K562 (cell line): ENCODE measurements around the gene DLX3. TPM values are rescaled to one million over a fixed set of nuclear protein-coding genes. Genes with fewer than 3 reads are reported as not detected.

Experiments used
- CHD2 ChIP-seq: IDR thresholded peaks from 2 replicates; pipeline ENCODE4 v1.6.1; 2011; ENCODE audit warnings: low read depth, low read length
- CTCFL ChIP-seq: IDR thresholded peaks from 2 replicates; pipeline ENCODE4 v1.6.1; 2011; ENCODE audit warnings: borderline replicate concordance, low read depth, mild to moderate bottlenecking, moderate library complexity, low read length; ENCODE audit not compliant: insufficient read depth, poor library complexity, severe bottlenecking
- CXXC5 ChIP-seq: fragments of 250-450 bp; sonication (Bioruptor Pico); IDR thresholded peaks from 2 replicates; pipeline ENCODE4 v1.8.0; 2022; ENCODE audit warnings: inconsistent platforms, mild to moderate bottlenecking, moderate library complexity
- DEAF1 ChIP-seq: fragments of 450-650 bp; formaldehyde crosslinking; IDR thresholded peaks from 2 replicates; pipeline ENCODE4 v1.4.0; 2020; ENCODE audit warnings: mild to moderate bottlenecking, moderate library complexity
- HDAC2 ChIP-seq: fragments of 450-650 bp; IDR thresholded peaks from 2 replicates; pipeline ENCODE4 v1.6.1; 2016; ENCODE audit warnings: mild to moderate bottlenecking
- NFATC3 ChIP-seq: fragments of 450-650 bp; IDR thresholded peaks from 2 replicates; pipeline ENCODE4 v1.6.1; 2017; ENCODE audit warnings: mild to moderate bottlenecking
- RB1 ChIP-seq: fragments of 450-650 bp; IDR thresholded peaks from 2 replicates; pipeline ENCODE4 v1.6.1; 2017; ENCODE audit warnings: low read depth, mild to moderate bottlenecking
- RERE ChIP-seq: sonication (generic); formaldehyde crosslinking; IDR thresholded peaks from 2 replicates; pipeline ENCODE4 v1.8.0; 2023; ENCODE audit warnings: missing genetic modification reagents, mild to moderate bottlenecking, borderline replicate concordance
- STAG1 ChIP-seq: sonication (generic); formaldehyde crosslinking; IDR thresholded peaks from 2 replicates; pipeline ENCODE4 v1.5.0; 2020; ENCODE audit warnings: missing genetic modification reagents, borderline replicate concordance
- ZNF511 ChIP-seq: sonication (generic); formaldehyde crosslinking; IDR thresholded peaks from 2 replicates; pipeline ENCODE4 v1.8.0; 2022; ENCODE audit warnings: mild to moderate bottlenecking, missing genetic modification reagents
- ZNF740 ChIP-seq, 3 experiments: fragments of 200-800 bp in 1 of 3; sonication (Bioruptor generic) in 1 of 3; sonication (generic) in 1 of 3; formaldehyde crosslinking in 1 of 3; IDR thresholded peaks; 2 replicates each; pipeline versions ENCODE4 v1.6.1 to v1.8.0; 2016 to 2022; ENCODE audit warnings: mild to moderate bottlenecking in 2 of 3, missing compliant biosample characterization in 2 of 3, missing genetic modification characterization in 2 of 3, missing genetic modification reagents in 1 of 3
- polyA plus RNA-seq, 8 experiments: library from polyadenylated mRNA; depleted of rRNA in 4 of 8; stranded (reverse) in 5 of 8; unstranded in 3 of 8; fragments of >200 nt; fragmentation: Nextera tagmentation in 2 of 8; fragmentation: Illumina TruSeq in 1 of 8; extraction: Ambion mirVana in 2 of 8; extraction: Trizol in 1 of 8; gene quantifications; 2 replicates each; pipeline versions ENCODE4 v1.2.1 to v1.2.3, GENCODE V29; 2011 to 2014; ENCODE audit warnings: inconsistent platforms in 1 of 8, missing spikeins in 1 of 8
- total RNA-seq, 7 experiments: library from RNA; depleted of rRNA in 6 of 7; stranded (reverse); fragments of >200 nt in 6 of 7; fragmentation: Illumina TruSeq in 2 of 7; extraction: Trizol in 2 of 7; gene quantifications; 2 replicates each; pipeline versions ENCODE4 v1.2.1 to v1.2.3, GENCODE V29; 2011 to 2021; ENCODE audit warnings: low replicate concordance in 1 of 7

DLX3 gene
- total and polyA plus RNA-seq, 9 of the 15 experiments (the other 6 are each of a cell fraction or from before 2014, with no cell fraction given), result not detected

GRCh38 chr17:49996495-49997300, 1.7 kb upstream of the DLX3 start (continued):
- TF ChIP-seq RERE (no peak), NFATC3 (no peak), HDAC2 (no peak), ZNF511 (CRISPR knock-in tag) (no peak), CHD2 (no peak), CTCFL (peak; percentile 28), CXXC5 (0 out of 2 replicates have a peak, but pooled peaks have one; percentile 12), ZNF740 (CRISPR knock-in tag; IDR thresholded peaks at IDR 0.05) (peak; percentile 77), ZNF740 (tag; IDR thresholded peaks at IDR 0.05) (no peak), RB1 (0 out of 2 replicates have a peak, but pooled peaks have one; percentile 59), DEAF1 (CRISPR knock-in tag) (peak; percentile 95), STAG1 (peak; percentile 90)
